Measurements from ENCODE around the gene PPP1R13B. TPM values are rescaled to one million over a fixed set of nuclear protein-coding genes. Genes with fewer than 3 reads are reported as not detected.

PPP1R13B gene
- total RNA-seq, 1 experiment from 2014 or later: 10.3 TPM

DNA sequence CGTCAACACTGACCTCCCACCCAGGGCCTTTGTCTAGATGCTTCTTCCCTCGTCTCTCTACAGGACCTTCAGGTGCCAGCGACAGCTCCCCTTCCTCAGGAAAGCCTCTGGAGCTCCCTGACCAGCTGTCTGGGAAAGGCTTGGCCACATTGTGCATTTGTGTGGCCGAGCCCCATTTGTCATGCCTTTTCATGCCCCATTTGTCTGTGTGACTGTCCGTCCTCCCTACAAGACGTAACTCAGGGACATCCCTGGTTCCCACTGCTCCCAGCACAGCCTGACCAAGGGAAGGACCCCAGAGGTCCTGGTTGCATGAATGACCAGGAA is 107.9 kb downstream of the PPP1R13B start:
- no peak for DNase-seq (ENCODE audit: low spot score)
- CTCF ChIA-PET: interaction anchor here (1.0 to 1.2 kb wide), 6 partner anchors 12 to 825 kb away, joined by 3 to 5 read pairs (median 3); no protein-coding TSS in a partner anchor

DNA sequence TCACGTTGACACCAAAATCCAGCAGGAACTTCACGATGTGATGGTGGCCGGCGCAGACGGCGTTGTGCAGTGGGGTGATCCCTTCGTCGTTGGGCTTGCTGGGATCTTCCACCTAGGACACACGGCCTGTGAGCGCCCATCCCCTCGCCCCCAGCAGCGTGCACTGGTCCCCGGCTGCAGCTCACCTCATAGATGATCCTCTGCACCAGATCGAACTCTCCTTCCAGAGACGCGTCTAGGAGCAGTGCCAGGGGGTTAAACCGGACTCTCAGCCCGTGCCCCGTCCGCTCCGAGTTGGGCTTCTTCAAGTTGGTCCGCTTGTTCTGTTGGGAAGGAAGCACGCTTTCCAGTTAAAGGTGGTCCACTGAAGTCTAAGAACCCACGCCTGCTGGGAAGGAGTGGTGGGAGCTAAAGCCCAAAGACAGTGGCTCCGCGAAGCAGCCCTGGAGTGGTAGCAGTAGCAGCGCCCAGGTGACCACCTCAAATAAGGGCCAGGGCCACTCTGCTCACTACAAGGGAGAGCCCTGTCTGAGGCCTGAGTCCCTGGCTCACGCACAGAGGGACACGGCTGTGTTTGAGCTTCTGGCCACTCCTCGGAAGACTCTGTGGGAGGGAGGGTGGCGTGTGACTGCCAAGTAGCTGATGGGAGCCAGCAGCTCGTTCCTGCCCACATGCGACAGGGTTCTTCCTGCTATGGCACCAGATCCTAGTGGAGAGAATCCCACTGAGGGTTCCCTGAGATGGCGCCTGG is 108.5 kb downstream of the PPP1R13B start:
- peak overlapping the region; percentile 12; the same call in 1 of the 2 replicates for H3K27ac Mint-ChIP-seq
- no peak overlapping the region for H3K4me3 Mint-ChIP-seq
- ChIA-PET POLR2A (no interaction called here), CTCF (interaction anchor here (1.0 to 1.2 kb wide), 3 partner anchors 52 to 162 kb away, joined by 3 to 5 read pairs (median 3); no protein-coding TSS in a partner anchor)
- H3K27me3 Mint-ChIP-seq (ENCODE audit: low read depth): no peaks in the 10 kb centered on the region
- peaks cover 9% of the 10 kb centered on the region for H3K4me1 Mint-ChIP-seq
- ATAC-seq (no peak), DNase-seq (ENCODE audit: low spot score) (no peak)
- peaks cover 8% of the 10 kb centered on the region for H3K36me3 Mint-ChIP-seq
- no peaks in the 10 kb centered on the region for H3K9me3 Mint-ChIP-seq
- no peak for TF ChIP-seq TCF7 (CRISPR knock-in tag; IDR thresholded peaks at IDR 0.05; ENCODE audit: low read depth)
- no peak for TF ChIP-seq MXD4 (CRISPR knock-in tag; IDR thresholded peaks at IDR 0.05; ENCODE audit: borderline replicate concordance)
- TF ChIP-seq GRHL2 (CRISPR knock-in tag; IDR thresholded peaks at IDR 0.05; ENCODE audit: insufficient replicate concordance, severe bottlenecking): no peak
- TF ChIP-seq EMX1 (CRISPR knock-in tag; IDR thresholded peaks at IDR 0.05): no peak
- no peak for TF ChIP-seq SMAD3 (CRISPR knock-in tag; IDR thresholded peaks at IDR 0.05; ENCODE audit: borderline replicate concordance)
- TF ChIP-seq, protein P1, sequence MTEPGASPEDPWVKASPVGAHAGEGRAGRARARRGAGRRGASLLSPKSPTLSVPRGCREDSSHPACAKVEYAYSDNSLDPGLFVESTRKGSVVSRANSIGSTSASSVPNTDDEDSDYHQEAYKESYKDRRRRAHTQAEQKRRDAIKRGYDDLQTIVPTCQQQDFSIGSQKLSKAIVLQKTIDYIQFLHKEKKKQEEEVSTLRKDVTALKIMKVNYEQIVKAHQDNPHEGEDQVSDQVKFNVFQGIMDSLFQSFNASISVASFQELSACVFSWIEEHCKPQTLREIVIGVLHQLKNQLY (CRISPR knock-in tag; IDR thresholded peaks at IDR 0.05): no peak
- TF ChIP-seq ATF6 (CRISPR knock-in tag; IDR thresholded peaks at IDR 0.05): no peak
- TF ChIP-seq, protein P2, sequence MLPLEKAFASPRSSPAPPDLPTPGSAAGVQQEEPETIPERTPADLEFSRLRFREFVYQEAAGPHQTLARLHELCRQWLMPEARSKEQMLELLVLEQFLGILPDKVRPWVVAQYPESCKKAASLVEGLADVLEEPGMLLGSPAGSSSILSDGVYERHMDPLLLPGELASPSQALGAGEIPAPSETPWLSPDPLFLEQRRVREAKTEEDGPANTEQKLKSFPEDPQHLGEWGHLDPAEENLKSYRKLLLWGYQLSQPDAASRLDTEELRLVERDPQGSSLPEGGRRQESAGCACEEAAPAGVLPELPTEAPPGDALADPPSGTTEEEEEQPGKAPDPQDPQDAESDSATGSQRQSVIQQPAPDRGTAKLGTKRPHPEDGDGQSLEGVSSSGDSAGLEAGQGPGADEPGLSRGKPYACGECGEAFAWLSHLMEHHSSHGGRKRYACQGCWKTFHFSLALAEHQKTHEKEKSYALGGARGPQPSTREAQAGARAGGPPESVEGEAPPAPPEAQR (CRISPR knock-in tag; IDR thresholded peaks at IDR 0.05): no peak
- no peak for TF ChIP-seq ZNF317 (CRISPR knock-in tag; IDR thresholded peaks at IDR 0.05; ENCODE audit: borderline replicate concordance, low read depth)
- TF ChIP-seq, protein P3, sequence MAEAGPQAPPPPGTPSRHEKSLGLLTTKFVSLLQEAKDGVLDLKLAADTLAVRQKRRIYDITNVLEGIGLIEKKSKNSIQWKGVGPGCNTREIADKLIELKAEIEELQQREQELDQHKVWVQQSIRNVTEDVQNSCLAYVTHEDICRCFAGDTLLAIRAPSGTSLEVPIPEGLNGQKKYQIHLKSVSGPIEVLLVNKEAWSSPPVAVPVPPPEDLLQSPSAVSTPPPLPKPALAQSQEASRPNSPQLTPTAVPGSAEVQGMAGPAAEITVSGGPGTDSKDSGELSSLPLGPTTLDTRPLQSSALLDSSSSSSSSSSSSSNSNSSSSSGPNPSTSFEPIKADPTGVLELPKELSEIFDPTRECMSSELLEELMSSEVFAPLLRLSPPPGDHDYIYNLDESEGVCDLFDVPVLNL (CRISPR knock-in tag; IDR thresholded peaks at IDR 0.05; ENCODE audit: borderline replicate concordance, low read depth): no peak
- TF ChIP-seq, protein P4, sequence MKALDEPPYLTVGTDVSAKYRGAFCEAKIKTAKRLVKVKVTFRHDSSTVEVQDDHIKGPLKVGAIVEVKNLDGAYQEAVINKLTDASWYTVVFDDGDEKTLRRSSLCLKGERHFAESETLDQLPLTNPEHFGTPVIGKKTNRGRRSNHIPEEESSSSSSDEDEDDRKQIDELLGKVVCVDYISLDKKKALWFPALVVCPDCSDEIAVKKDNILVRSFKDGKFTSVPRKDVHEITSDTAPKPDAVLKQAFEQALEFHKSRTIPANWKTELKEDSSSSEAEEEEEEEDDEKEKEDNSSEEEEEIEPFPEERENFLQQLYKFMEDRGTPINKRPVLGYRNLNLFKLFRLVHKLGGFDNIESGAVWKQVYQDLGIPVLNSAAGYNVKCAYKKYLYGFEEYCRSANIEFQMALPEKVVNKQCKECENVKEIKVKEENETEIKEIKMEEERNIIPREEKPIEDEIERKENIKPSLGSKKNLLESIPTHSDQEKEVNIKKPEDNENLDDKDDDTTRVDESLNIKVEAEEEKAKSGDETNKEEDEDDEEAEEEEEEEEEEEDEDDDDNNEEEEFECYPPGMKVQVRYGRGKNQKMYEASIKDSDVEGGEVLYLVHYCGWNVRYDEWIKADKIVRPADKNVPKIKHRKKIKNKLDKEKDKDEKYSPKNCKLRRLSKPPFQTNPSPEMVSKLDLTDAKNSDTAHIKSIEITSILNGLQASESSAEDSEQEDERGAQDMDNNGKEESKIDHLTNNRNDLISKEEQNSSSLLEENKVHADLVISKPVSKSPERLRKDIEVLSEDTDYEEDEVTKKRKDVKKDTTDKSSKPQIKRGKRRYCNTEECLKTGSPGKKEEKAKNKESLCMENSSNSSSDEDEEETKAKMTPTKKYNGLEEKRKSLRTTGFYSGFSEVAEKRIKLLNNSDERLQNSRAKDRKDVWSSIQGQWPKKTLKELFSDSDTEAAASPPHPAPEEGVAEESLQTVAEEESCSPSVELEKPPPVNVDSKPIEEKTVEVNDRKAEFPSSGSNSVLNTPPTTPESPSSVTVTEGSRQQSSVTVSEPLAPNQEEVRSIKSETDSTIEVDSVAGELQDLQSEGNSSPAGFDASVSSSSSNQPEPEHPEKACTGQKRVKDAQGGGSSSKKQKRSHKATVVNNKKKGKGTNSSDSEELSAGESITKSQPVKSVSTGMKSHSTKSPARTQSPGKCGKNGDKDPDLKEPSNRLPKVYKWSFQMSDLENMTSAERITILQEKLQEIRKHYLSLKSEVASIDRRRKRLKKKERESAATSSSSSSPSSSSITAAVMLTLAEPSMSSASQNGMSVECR (CRISPR knock-in tag; IDR thresholded peaks at IDR 0.05; ENCODE audit: borderline replicate concordance): no peak
- TF ChIP-seq, protein P5, sequence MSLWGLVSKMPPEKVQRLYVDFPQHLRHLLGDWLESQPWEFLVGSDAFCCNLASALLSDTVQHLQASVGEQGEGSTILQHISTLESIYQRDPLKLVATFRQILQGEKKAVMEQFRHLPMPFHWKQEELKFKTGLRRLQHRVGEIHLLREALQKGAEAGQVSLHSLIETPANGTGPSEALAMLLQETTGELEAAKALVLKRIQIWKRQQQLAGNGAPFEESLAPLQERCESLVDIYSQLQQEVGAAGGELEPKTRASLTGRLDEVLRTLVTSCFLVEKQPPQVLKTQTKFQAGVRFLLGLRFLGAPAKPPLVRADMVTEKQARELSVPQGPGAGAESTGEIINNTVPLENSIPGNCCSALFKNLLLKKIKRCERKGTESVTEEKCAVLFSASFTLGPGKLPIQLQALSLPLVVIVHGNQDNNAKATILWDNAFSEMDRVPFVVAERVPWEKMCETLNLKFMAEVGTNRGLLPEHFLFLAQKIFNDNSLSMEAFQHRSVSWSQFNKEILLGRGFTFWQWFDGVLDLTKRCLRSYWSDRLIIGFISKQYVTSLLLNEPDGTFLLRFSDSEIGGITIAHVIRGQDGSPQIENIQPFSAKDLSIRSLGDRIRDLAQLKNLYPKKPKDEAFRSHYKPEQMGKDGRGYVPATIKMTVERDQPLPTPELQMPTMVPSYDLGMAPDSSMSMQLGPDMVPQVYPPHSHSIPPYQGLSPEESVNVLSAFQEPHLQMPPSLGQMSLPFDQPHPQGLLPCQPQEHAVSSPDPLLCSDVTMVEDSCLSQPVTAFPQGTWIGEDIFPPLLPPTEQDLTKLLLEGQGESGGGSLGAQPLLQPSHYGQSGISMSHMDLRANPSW (CRISPR knock-in tag; conservative IDR thresholded peaks at IDR 0.05; ENCODE audit: low read depth): no peak
- no peak for TF ChIP-seq ZNF671 (CRISPR knock-in tag; IDR thresholded peaks at IDR 0.05)
- TF ChIP-seq ZNF121 (CRISPR knock-in tag; IDR thresholded peaks at IDR 0.05): no peak
- TF ChIP-seq PREB (CRISPR knock-in tag; IDR thresholded peaks at IDR 0.05; ENCODE audit: borderline replicate concordance): no peak
- TF ChIP-seq ZNF416 (CRISPR knock-in tag; IDR thresholded peaks at IDR 0.05): no peak
- TF ChIP-seq, protein P6, sequence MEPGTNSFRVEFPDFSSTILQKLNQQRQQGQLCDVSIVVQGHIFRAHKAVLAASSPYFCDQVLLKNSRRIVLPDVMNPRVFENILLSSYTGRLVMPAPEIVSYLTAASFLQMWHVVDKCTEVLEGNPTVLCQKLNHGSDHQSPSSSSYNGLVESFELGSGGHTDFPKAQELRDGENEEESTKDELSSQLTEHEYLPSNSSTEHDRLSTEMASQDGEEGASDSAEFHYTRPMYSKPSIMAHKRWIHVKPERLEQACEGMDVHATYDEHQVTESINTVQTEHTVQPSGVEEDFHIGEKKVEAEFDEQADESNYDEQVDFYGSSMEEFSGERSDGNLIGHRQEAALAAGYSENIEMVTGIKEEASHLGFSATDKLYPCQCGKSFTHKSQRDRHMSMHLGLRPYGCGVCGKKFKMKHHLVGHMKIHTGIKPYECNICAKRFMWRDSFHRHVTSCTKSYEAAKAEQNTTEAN (CRISPR knock-in tag; IDR thresholded peaks at IDR 0.05): no peak

More for the DNA sequence above, 107.9 kb downstream of the PPP1R13B start:
- no peak for ATAC-seq
- H3K4me1 Mint-ChIP-seq: peaks cover 11% of the 10 kb centered on the region
- H3K36me3 Mint-ChIP-seq: peaks cover 8% of the 10 kb centered on the region
- no peaks in the 10 kb centered on the region for H3K27me3 Mint-ChIP-seq (ENCODE audit: low read depth)
- peak overlapping the region; percentile 83 for H3K27ac Mint-ChIP-seq
- no peak for TF ChIP-seq ESRRA (CRISPR knock-in tag; IDR thresholded peaks at IDR 0.05; ENCODE audit: borderline replicate concordance)
- POLR2A ChIA-PET: no interaction called here
- no peak overlapping the region for H3K4me3 Mint-ChIP-seq
- H3K9me3 Mint-ChIP-seq: no peaks in the 10 kb centered on the region

Data from WTC11 (cell line).